Measurements from ENCODE around the gene EFCAB12.
"Not testable (repeated sequence)": the region's sequence is repeated elsewhere in the genome, so short reads cannot be mapped to it uniquely, and the experiment has no call there.

Gene EFCAB12

GRCh38 chr3:129419476-129419875, 9.0 kb downstream of the EFCAB12 start:
- no peak for DNase-seq (ENCODE audit: low spot score)

DNA sequence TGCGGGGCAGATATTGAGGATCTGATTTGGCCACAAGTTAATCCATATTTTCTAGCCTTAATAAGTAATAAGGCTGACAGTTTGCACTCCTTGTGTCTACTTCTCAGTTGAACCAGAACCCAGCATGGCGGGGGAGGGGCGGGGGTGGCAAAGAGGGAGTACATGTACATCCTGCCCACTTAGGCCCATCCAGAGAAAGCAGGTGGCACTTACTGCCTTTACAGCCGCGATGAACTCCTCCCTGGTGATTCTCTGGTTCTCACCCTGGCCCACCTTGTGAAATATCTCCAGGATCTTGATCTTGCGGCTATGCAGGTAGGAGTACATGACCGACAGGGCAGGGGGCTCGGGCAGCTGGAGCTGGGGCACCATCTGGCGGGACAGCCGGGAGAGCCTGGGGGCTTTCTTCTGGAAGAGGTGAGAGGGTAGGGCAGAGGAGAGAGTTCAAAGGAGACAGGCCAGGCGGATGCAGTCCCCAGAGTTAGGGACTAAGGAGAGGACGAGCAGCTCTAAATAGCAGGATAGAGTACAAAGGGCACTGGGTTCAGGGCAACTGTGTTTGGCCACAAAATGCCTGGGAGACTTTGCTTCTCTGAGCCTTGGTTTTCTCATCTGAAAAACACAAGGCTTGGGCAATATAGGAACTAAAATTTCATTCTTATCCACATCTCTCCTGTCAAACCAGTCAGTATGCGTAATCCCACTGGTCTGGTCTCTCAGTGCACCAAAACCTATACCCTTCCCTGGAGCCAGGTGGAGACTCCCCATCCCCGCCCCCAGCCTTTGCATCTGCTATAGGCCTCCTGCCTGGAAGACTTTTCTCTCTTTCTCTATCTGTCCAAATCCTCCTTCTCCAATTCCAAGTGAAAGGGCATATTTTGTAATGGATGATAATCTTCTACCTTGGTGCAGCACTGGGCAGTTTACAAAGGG, 10.1 kb downstream of the EFCAB12 start:
- DNase-seq (ENCODE audit: low spot score), result no peak

- DNase-seq (ENCODE audit: low spot score), result no peak
Observed at GRCh38 chr3:129417326-129417725, 11.1 kb downstream of the EFCAB12 start.

DNA sequence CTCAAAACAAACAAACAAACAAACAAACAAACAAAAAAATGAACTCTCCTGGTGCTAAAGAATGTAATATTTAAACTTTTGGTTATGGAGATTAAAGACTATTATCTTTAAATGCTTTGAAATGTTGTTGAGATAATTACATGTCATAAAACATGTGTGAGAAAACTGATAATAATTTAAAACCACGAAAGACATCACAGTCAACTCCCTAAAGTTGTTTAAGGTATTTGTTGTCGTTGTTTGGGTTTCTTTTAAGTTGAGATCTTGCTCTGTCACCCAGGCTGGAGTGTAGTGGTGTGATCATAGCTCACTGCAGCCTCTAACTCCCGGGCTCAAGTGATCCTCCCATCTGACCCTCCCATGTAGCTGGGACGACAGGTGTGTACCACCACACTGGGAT, 12.0 kb downstream of the EFCAB12 start:
- no peak for DNase-seq (ENCODE audit: low spot score)

DNA sequence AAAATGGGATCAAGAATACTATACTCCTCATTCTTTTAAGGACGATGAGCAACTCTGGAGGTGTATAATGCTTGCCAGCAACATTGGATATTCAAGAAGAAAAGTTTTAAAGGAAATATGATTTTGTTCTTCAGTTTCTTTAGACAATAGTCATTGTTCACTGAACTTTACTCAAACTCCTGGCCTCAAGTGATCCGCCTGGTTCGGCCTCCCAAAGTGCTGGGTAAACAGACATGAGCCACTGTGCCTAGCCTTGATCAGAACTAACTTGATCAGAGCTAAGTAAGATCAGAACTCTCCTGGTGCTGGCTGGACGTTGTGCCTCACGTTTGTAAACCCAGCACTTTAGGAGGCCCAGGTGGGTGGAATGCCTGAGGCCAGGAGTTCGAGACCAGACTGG, 12.6 kb downstream of the EFCAB12 start:
- DNase-seq (ENCODE audit: low spot score), result no peak

- no peak for DNase-seq (ENCODE audit: low spot score)
Observed at GRCh38 chr3:129415378-129415777, 13.1 kb downstream of the EFCAB12 start.

DNA sequence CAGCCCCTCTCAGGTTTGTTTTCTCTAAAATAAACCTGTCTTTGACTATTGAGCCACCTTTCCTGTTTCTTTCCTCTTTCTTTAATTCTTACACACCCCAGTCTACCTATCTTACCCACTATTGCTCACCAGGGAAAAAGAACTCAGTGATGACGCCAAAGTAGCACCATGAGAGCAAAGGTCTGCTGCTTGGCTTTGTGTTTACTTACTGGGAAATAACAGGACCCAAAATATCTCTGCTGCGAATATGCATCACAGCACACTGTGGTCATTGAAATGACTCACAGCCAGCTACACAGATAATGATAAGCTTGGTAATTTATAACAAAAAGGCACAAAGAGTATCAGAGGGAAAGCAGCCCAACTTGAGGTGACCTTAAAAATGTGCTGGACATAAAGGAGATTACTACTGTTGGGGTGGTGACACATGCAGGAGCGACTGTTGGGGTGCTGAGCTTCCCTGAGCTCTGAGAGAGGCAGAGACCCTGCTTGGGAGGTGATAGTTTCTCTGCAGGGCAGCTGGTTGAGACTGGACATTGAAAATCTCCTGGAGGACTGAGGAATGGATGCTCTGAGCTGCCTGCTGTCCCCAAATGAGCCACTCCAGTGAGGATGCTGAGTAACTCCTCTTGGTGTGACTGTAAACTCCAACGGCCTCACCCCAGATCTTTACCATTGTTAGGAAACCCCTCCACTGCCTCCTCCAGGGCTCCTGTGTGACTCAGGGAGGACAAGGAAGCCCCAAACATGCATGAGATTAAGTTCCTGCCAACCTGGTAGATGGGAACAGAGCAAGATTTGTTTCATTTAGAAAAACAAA, 14.5 kb downstream of the EFCAB12 start:
- peak; percentile 46 for DNase-seq (ENCODE audit: low spot score)

DNA sequence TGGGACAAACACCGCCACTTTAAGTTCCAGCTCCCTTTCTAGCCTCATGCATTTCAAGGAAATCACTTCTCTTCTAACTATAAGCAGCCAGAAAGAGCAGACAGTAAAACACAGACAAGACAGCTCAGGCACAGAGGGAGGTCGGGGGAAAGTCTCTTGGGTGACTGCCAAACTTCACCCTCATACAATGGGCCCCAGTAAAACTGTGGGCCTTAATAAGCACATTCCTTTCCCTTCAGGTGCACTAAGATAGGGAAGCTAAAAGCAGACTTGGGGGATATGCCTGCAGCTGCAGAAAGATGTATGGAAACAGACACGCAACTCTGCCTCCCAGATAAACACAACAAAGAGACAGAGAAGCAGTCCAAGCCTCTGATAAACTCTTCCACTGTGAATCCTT, 15.2 kb downstream of the EFCAB12 start:
- not testable (repeated sequence) for DNase-seq (ENCODE audit: low spot score)

GRCh38 chr3:129412542-129413198, 15.8 kb downstream of the EFCAB12 start:
- no peak for DNase-seq (ENCODE audit: low spot score)

GRCh38 chr3:129410971-129411370, 17.5 kb downstream of the EFCAB12 start:
- DNase-seq (ENCODE audit: low spot score), result no peak

DNA sequence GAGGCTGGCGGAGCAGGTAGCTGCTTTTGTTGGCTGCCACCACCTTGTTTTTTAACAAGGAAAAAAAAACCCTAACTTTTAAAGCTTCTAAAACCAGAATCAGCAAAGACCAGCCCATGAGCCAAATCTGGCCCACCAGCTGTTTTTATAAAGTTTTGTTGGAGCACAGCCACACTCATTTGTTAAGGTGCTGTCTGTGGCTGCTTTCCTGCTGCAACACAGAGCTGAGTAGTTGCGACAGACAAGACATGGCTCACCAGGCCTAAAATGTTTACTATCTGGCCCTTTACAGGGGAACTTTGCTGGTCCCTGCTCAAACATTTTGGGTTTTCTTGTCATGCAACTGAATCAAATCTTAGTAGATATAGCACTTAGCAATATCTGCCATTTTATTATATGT, 18.9 kb downstream of the EFCAB12 start:
- DNase-seq (ENCODE audit: low spot score), result no peak

- no peak for DNase-seq (ENCODE audit: low spot score)
Observed at GRCh38 chr3:129404610-129405009, 23.8 kb downstream of the EFCAB12 start.

DNA sequence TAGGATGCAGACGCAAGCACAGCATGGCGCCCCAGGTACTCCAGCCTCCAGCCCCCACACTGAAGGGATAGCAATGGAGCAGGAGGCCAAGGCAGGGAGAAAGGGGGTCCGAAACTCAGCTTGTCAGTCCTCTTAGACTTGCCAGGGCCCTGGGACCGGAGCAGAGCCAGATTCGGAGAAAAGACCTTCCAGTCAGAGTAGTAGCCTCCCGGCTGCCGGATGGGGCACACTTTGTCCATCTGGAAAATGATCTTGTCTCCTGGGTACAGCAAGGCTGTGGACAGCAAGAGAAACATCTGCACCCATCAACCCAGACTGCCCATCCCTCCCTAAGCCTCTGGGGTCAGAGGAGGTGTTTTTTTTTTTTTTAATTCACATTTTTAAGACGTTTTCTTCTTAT, 24.3 kb downstream of the EFCAB12 start:
- DNase-seq (ENCODE audit: low spot score), result no peak

DNA sequence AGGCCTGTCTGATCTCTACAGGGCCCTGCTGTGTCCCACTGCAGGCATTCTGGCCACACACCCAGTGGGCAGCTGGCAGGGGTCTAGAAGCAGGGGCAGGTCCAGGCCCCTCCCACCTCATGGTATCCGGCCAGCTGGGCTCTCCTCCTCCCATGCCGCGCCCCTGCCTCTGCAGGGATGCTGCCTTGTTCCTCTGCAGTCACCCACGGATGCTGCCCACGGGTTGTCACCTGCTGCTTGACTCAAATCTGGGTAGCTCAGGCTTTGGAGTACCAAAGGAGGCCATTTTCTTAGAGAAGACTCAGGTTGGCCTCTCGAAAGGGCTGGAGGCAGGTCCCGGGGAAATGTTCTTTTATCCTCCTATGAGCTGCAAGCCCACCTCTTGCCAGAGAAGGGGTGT, 25.0 kb downstream of the EFCAB12 start:
- DNase-seq (ENCODE audit: low spot score), result no peak

DNA sequence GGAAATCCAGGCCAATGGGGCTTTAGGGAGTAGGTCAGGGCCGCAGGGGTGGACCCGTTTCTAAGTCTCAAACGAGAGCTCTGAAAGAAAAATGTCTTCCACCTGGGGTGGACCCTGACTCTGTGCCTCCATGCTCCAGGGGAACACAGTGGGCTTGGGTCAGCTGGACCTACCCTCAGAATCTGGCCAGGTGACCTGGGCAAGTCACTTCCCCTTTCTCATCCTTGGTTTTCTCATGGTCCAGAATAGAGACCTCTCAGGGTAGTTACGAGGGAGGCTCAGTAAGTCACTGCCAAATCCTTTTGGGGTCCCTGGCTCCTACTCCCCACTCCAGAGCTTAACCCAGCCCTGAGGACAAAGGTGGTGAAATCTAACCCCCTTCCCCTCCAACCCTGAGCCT, 25.8 kb downstream of the EFCAB12 start:
- no peak for DNase-seq (ENCODE audit: low spot score)

- no peak for DNase-seq (ENCODE audit: low spot score)
Observed at GRCh38 chr3:129402210-129402609, 26.2 kb downstream of the EFCAB12 start.

GRCh38 chr3:129399895-129400357, 28.5 kb downstream of the EFCAB12 start:
- DNase-seq (ENCODE audit: low spot score), result peak; percentile 39

GRCh38 chr3:129399145-129399894, 29.1 kb downstream of the EFCAB12 start:
- DNase-seq (ENCODE audit: low spot score), result peak; percentile 96

DNA sequence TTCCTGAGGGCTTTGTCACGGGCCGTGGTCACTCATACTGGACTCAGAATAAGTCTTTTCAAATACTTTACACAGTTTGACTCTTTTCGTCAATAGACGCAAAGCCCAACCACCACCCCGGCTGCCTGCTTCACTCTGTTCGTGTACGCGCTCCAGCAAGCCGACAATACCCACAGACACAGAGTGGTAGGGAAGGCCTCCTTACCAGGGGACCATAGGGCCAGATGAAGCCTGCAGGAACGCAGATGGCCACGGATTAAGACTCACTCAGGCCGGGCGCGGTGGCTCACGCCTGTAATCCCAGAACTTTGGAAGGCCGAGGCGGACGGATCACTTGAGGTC, 29.7 kb downstream of the EFCAB12 start:
- DNase-seq (ENCODE audit: low spot score), result no peak

DNA sequence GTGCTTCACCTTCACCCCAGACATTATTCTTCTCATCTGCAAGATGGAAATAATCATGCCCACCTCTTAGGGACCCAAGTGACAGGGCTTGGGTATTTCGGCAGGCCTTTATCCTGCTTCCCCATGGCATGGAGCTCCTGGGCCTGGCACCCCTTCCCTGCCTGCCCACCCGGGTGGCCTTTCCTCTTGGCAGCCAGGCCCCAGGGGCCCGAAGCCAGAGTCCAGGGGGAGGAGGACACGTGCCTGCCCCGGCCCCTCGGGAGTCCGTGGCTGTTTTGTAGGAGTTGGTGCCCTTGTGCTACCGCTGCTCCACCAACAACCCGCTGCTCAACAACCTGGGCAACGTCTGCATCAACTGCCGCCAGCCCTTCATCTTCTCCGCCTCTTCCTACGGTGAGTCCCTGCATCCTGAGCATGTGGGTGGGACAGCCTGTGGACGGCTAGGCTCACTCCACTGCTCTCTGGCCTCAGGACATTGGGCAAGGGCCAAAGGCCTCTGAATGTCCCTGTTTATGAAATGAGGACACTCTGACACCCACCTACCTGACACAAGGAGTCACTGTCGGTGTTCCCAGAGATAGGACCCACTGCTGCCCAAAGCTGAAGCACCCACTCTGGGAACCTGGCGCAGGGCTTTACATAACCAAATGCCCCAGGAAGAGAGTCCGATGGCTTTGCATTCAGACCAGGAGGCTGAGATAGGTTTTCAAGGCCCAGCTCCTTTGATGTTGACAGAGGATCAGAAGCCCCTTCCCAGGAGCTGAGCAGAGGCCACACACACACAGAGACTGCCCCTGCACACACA, 34.5 kb downstream of the EFCAB12 start:
- DNase-seq (ENCODE audit: low spot score), result not testable (repeated sequence)

DNA sequence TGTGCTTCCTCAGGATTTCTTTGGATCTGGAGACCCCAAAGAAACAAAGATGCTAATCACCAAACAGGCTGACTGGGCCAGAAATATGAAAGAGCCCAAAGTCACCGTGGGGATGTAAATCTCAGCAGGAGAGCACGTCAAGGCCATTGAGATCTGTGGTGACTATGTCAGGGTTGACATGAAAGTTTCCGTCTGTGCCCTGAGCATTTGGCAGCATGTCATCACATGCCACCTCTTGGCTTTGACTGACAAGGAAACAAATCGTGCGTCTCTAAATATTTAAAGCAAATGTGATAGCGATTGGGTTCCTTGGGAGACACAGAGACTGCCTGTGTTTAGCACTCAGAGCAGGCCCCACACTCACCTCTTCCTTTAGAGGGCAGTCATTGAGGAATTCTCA, 35.2 kb downstream of the EFCAB12 start:
- DNase-seq (ENCODE audit: low spot score), result no peak

All from SW480 (cell line).